PFSK-1 (cell line): ENCODE data around the gene SLC4A8.

Experiments used
- FOXP2 ChIP-seq: optimal IDR thresholded peaks from 2 replicates; pipeline ENCODE3; 2011; ENCODE audit warnings: borderline replicate concordance, control low read depth, inconsistent platforms; ENCODE audit not compliant: insufficient read depth; ENCODE audit errors: extremely low read length, extremely low read depth
- POLR2AphosphoS5 ChIP-seq: IDR thresholded peaks from 2 replicates; pipeline ENCODE4 v1.6.1; 2012; ENCODE audit warnings: low read depth, mild to moderate bottlenecking, control low read depth, low read length, moderate library complexity
- SIN3A ChIP-seq: IDR thresholded peaks from 2 replicates; pipeline ENCODE4 v1.6.1; 2012; ENCODE audit warnings: mild to moderate bottlenecking, low read length, moderate library complexity, borderline replicate concordance; ENCODE audit not compliant: insufficient read depth
- TAF1 ChIP-seq: IDR thresholded peaks from 2 replicates; pipeline ENCODE4 v1.6.1; 2012; ENCODE audit warnings: low read length, control low read depth, borderline replicate concordance; ENCODE audit not compliant: insufficient read depth
- TF ChIP-seq, protein P1 (sequence below), 2 experiments: IDR thresholded peaks; 2 replicates each; pipeline versions ENCODE4 v1.6.1 to v1.8.0; 2011 to 2012; ENCODE audit warnings: low read depth in 2 of 2, low read length in 2 of 2, control low read depth in 1 of 2, inconsistent platforms in 1 of 2, mild to moderate bottlenecking in 1 of 2, moderate library complexity in 1 of 2; ENCODE audit not compliant: insufficient read depth in 1 of 2

SLC4A8 gene

DNA sequence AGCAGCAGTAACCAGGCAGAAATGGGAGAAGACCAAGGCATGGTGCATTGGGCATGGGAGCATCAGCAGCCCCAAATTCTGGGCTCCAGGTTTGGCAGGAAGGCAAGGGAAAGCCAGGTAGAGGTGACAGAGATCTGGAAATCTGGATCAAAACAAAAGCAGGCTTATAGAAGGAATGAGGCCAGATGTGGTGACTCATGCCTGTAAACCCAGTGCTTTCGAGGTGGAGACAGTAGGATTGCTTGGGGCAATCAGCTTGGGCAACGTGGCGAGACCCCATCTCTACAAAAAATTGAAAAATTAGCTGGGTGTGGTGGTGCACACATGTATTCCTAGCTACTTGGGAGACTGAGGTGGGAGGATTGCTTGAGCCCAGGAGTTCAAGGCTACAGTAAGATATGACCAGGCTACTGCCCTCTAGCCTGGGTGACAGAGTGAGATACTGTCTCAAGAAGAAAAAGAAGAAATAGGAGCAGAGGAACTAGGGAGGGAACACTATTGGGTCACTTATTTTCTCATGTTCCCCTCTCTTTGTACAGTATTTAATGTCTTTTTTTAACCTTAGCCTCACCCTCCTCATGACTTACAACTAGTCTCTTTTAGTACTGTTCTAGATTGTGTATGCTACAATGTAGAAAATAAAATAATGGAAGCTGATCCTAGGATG is 25.1 kb downstream of the SLC4A8 start:
- TF ChIP-seq POLR2AphosphoS5 (no peak), SIN3A (no peak), FOXP2 (no peak)
- TF ChIP-seq, protein P1, sequence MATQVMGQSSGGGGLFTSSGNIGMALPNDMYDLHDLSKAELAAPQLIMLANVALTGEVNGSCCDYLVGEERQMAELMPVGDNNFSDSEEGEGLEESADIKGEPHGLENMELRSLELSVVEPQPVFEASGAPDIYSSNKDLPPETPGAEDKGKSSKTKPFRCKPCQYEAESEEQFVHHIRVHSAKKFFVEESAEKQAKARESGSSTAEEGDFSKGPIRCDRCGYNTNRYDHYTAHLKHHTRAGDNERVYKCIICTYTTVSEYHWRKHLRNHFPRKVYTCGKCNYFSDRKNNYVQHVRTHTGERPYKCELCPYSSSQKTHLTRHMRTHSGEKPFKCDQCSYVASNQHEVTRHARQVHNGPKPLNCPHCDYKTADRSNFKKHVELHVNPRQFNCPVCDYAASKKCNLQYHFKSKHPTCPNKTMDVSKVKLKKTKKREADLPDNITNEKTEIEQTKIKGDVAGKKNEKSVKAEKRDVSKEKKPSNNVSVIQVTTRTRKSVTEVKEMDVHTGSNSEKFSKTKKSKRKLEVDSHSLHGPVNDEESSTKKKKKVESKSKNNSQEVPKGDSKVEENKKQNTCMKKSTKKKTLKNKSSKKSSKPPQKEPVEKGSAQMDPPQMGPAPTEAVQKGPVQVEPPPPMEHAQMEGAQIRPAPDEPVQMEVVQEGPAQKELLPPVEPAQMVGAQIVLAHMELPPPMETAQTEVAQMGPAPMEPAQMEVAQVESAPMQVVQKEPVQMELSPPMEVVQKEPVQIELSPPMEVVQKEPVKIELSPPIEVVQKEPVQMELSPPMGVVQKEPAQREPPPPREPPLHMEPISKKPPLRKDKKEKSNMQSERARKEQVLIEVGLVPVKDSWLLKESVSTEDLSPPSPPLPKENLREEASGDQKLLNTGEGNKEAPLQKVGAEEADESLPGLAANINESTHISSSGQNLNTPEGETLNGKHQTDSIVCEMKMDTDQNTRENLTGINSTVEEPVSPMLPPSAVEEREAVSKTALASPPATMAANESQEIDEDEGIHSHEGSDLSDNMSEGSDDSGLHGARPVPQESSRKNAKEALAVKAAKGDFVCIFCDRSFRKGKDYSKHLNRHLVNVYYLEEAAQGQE (IDR thresholded peaks at IDR 0.05; ENCODE audit: insufficient read depth in 1 of 2, low read depth in 2 of 2, low read length in 2 of 2) = no peak

- TF ChIP-seq SIN3A = no peak
- no peak for TF ChIP-seq POLR2AphosphoS5
- TF ChIP-seq, protein P1 (IDR thresholded peaks at IDR 0.05; ENCODE audit: insufficient read depth in 1 of 2, low read depth in 2 of 2, low read length in 2 of 2) = no peak
- no peak for TF ChIP-seq FOXP2
- TF ChIP-seq TAF1 = no peak
Measured at GRCh38 chr12:51450333-51450732, 25.7 kb downstream of the SLC4A8 start.

GRCh38 chr12:51450806-51451205 is 26.2 kb downstream of the SLC4A8 start:
- TF ChIP-seq TAF1 (no peak), FOXP2 (no peak), SIN3A (no peak), POLR2AphosphoS5 (no peak)
- TF ChIP-seq, protein P1 (IDR thresholded peaks at IDR 0.05; ENCODE audit: insufficient read depth in 1 of 2, low read depth in 2 of 2, low read length in 2 of 2) = no peak

DNA sequence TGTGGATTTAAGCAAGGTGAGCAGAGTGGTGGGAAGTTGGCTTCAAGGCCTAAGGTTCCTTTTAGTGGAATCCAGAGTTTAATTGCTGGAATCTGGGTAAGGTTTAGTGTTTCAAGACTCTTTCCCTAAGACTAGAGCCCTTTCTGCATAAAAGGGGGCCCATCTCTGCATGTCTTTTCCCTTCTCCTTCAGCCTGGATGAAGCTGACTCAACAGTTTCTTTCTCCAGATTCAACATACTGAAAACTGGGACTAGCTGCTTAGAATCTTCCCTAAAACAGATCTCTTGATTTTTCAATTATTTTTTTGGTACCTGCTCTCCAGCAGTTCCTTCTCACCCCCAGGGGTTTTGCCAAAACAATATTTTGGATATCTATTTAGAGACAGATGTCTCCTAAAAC is 34.0 kb downstream of the SLC4A8 start:
- TF ChIP-seq TAF1 (no peak), FOXP2 (no peak), POLR2AphosphoS5 (no peak), SIN3A (no peak)
- TF ChIP-seq, protein P1 (IDR thresholded peaks at IDR 0.05; ENCODE audit: insufficient read depth in 1 of 2, low read depth in 2 of 2, low read length in 2 of 2) = no peak
